DMS 273 treated with DMSO at 0.1 percent for 48 hours (cell line): ENCODE data around the gene TEX9.
A peak's percentile ranks its signal among the peaks of the same experiment; 100 is the strongest.
"Not testable (repeated sequence)": the region's sequence is repeated elsewhere in the genome, so short reads cannot be mapped to it uniquely, and the experiment has no call there.

Experiments used
- DNase-seq: peaks from one replicate; lab custom pipeline; 2025; lab: John Stamatoyannopoulos, UW

TEX9 gene

DNA sequence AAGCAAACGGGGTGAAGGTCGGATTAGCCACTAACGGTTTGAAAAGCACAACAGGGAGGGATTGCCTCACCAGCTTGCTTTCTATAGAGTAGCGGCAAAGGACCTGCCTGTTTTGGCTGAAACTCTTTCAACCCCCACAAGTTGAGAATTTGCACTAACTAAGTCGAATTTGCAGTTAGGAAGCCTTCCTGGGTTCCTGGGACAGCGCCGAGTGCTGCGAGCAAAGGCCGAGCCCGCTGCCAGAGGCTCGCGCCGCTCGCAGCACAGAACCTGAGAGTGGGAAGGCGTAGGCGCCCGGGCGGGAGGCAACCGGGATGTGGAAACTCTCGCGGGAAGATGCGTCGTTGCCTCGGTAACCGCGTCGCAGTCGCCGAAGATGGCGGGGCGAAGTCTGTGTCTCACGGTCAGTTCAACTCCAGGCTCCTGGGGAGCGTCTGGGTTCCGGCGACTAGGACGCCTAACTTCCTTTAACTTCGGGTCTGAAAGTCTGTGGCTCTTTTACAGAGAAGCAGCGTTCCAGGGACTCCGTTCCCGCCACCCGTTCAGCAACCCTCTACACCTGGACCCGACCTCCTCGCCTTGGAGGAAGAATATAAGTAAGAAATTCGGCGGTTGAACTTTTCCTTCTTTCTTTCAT lies at the start of gene TEX9:
TSS of gene TEX9 (plus strand) at position 352 of the 637 bp plus-strand sequence. CDS start at position 377, 25 bp downstream.
- DNase-seq = peak; percentile 59

GRCh38 chr15:56316561-56316960 lies 48.7 kb upstream of the TEX9 start:
- DNase-seq = not testable (repeated sequence)

- no peak for DNase-seq
Observed at GRCh38 chr15:56320316-56320715, 44.9 kb upstream of the TEX9 start.

DNA sequence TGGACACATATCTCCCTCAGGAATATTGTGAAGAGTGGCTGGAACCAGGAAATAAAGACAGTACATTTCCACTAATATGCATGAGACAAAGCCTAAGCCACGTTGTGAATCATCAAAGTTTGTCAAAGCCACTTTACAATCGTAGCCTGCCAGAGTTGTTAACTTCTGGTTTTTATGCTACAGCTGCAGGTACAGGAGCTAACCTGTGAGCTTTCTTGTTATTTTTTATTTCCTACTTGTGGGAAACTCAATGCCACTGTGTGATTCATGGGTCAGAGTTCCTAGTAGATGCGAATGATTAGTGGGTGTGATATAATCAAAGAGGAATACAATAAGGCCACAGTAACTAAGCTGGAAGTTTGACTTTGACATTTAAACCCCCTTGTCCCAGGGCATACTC lies 44.4 kb upstream of the TEX9 start:
- no peak for DNase-seq

DNA sequence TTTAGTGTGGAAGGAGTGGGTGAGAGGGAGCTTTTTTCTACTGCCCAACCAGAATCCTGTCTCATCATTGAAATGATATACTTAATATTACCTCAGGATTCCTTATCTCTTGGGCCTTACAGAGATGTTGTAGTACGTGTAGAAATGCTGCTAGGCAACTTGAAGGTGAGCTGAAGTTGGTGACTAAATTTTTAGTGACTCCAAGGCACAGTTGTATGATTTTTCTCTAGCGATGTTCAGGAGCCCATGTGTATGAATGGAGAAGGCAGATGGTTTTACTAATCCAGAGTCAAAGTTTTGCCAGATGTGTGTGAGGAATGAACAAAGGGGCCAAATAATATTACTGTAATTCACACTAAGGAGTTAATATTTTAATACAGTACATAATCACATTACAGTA lies 42.8 kb upstream of the TEX9 start:
- DNase-seq = no peak

DNA sequence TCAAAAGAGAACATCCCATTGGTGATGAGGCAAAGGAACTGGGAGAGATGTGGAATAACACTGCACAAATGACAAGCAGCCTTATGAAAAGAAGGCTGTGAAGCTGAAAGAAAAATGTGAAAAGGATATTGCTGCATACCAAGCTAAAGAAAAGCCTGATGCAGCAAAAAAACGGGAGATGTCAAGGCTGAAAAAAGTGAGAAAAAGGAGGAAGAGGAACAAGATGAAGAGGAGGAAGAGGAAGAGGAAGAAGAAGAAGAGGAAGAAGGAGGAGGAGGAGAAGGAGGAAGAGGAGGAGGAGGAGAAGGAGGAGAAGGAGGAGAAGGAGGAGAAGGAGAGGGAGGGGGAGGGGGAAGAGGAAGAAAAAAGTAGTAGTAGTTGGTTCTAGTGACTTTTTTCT lies 41.8 kb upstream of the TEX9 start:
- DNase-seq = no peak

GRCh38 chr15:56325186-56325585 lies 40.0 kb upstream of the TEX9 start:
- DNase-seq = no peak

DNA sequence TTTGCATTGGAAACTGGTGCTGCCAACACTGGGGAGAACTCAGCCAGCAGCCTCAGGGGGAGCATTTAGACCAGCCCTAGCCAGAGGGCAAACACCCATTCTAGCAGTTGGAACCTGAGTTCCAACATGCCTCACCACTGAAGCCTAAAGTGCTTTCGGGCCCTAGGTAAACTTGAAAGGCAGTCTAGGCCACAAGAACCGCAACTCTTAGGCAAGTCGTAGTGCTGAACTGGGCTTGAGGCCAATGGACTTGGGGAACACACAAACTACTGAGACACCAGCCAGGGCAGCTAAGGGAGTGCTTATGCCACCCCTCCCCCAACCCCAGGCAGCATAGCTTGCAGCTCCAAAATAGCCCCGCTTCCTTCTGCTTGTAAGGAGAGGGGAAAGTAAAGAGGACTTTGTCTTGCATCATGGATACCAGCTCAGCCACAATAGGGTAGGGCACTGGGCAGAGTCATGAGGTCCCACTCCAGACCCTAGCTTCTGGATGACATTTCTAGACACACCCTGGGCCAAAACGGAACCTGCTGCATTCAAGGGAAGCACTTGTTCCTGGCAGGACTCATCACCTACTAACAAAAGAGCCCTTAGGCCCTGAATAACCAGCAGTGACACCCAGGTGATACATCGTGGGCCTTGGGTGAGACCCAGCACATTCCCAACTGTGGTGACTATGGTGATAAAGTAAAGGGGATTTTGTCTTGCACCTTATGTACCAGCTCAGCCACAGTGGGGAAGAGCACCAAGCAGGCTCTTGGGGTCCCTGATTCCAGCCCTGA lies 37.3 kb upstream of the TEX9 start:
- DNase-seq = no peak

- DNase-seq = no peak
Observed at GRCh38 chr15:56337084-56337725, 28.0 kb upstream of the TEX9 start.

- DNase-seq = no peak
Observed at GRCh38 chr15:56339594-56339993, 25.6 kb upstream of the TEX9 start.

DNA sequence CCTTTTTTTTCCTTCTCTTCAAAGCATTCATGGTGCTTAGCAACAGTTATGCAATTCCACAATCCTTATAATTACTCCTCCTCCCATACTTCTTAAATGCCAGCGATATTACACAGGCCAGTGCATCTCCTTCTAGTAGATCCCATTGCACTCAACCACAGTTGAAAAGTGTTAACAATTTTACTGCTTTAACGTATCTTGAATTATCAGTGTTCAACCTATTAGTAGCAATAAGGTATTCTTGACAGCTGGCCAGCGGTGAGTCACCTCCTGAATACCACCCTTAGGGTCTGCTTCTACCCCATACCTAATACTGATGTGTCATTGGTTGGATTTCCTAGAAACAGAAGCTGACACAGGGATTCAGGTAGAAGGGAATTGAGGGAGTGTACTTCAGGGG lies 24.0 kb upstream of the TEX9 start:
- no peak for DNase-seq

GRCh38 chr15:56342653-56343052 lies 22.6 kb upstream of the TEX9 start:
- no peak for DNase-seq

- no peak for DNase-seq
Observed at GRCh38 chr15:56343879-56344278, 21.3 kb upstream of the TEX9 start.

- no peak for DNase-seq
Observed at GRCh38 chr15:56344336-56344735, 20.9 kb upstream of the TEX9 start.

DNA sequence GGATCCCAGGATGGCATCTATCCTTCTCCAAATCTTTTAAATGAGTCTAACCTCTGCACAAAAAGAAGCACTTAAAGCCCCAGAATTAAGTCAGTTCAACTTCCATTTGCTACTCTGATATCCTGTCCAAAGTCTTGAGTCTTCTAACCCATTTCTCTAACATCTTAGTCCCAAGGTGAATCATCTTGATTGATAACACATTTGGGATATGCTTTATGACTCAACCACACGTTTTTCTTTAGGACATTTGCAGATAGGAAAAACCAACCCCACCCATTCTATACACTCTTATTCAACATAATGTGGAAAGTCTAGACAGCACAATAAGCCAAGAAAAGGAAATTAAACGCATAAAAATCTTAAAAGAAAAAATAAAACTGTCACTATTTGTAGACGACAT lies 18.8 kb upstream of the TEX9 start:
- no peak for DNase-seq

GRCh38 chr15:56349554-56349953 lies 15.7 kb upstream of the TEX9 start:
- no peak for DNase-seq

GRCh38 chr15:56351353-56351752 lies 13.9 kb upstream of the TEX9 start:
- DNase-seq = no peak

- no peak for DNase-seq
Observed at GRCh38 chr15:56351957-56352506, 13.2 kb upstream of the TEX9 start.

- no peak for DNase-seq
Observed at GRCh38 chr15:56353119-56353518, 12.1 kb upstream of the TEX9 start.

DNA sequence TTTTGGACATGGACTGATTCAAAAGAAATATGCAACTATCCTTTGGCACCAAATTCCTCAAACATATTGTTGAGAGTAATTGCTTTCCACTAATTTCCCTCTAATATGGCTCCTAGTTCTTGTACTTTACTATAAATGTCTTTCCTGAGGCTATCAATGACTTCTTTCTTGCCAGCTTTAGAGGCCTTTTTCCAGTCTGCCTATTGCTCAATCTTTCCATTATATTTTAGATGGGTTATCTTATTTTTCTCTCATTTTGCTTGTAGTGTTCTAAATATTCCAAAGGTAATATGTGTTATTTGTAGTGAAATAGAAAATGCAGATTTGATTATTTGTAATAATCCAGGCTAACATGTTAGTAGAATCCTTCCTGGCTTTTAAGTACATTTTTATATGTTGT lies 11.5 kb upstream of the TEX9 start:
- DNase-seq = no peak

GRCh38 chr15:56356616-56357015 lies 8.6 kb upstream of the TEX9 start:
- no peak for DNase-seq

GRCh38 chr15:56358604-56359003 lies 6.6 kb upstream of the TEX9 start:
- no peak for DNase-seq

DNA sequence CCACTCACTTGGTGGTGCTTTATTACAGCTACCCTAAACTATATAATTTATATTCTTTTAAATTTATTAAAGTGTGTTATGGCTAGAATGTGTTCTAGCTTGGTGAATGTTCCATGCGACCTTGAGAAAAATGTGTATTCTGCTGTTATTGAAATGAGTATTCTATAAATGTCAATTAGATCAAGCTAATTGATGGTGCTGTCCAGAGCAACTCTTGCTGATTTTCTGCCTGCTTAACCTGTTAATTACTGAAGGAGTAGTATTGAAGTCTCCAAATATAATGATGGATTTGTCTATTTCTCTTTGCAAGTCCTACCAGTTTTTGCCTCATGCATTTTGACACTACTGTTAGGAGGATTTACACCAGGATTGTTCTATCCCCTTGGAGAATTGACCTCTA lies 3.2 kb upstream of the TEX9 start:
- DNase-seq = no peak
